Upper lobe of left lung (tissue), 4 donors: Measurements from ENCODE around the gene DCAF8.

Experiments
- CTCF ChIP-seq, 6 experiments: fragments of 450-650 bp in 4 of 6; fragments of 200-600 bp in 2 of 6; sonication (generic) in 2 of 6; IDR thresholded peaks; one replicate each; pipeline ENCODE4 v1.5.1; 2016 to 2019; ENCODE audit warnings: antibody characterized with exemption in 6 of 6
- EP300 ChIP-seq, 4 donors: sonication (generic); formaldehyde crosslinking; IDR thresholded peaks; one replicate each; pipeline ENCODE4 v1.5.1; 2017; ENCODE audit warnings: antibody characterized with exemption in 4 of 4, control low read depth in 2 of 4
- POLR2A ChIP-seq, 4 donors: fragments of 450-650 bp; IDR thresholded peaks; one replicate each; pipeline ENCODE4 v1.5.1; 2016 to 2017; ENCODE audit warnings: antibody characterized with exemption in 4 of 4, mild to moderate bottlenecking in 2 of 4
- POLR2AphosphoS5 ChIP-seq, 2 donors: sonication (generic); formaldehyde crosslinking; IDR thresholded peaks; one replicate each; pipeline ENCODE4 v1.5.1; 2017; ENCODE audit warnings: antibody characterized with exemption in 2 of 2

GRCh38 chr1:160206421-160207117 is 55.8 kb downstream of the DCAF8 start:
- TF ChIP-seq CTCF (IDR thresholded peaks at IDR 0.05), result no peak
- TF ChIP-seq POLR2A (IDR thresholded peaks at IDR 0.05), result no peak
- TF ChIP-seq POLR2AphosphoS5 (IDR thresholded peaks at IDR 0.05), result no peak
- TF ChIP-seq EP300 (IDR thresholded peaks at IDR 0.05), result no peak
